ENCODE data around the gene SERINC2.

DNA sequence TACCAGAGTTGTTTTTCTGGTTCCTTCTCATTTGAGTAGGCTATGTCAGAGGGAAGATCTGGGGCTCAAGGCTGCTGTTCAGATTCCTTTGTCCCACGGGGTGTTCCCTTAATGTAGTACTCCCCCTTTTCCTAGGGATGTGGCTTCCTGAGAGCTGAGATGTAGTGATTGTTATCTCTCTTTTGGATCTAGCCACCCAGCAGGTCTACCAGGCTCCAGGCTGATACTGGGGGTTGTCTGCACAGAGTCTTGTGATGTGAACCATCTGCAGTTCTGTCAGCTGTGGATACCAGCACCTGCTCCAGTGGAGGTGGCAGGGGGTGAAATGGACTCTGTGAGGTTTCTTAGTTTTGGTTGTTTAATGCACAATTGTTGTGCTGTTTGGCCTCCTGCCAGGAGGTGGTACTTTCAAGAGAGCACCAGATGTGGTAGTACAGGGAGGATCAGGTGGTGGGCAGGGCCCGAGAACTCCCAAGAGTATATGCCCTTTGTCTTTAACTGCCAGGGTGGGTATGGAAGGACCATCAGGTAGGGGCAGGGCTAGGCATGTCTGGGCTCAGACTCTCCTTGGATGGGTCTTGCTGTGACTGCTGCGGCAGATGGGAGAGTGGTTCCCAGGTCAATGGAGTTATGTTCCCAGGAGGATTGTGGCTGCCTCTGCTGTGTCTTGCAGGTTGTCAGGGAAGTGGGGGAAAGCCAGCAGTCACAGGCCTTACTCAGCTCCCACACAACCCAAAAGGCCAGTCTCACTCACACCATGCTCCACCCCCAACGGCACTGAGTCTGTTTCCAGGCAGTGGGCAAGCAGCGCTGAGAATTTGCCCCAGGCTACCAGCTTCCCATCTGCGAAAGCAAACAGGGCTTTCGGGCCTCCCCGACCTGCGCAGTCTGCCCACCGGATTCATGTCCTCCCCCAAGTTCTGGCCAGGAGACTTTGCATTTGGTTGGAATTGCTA lies 64.2 kb downstream of the SERINC2 start:
- TF ChIP-seq, protein P1, sequence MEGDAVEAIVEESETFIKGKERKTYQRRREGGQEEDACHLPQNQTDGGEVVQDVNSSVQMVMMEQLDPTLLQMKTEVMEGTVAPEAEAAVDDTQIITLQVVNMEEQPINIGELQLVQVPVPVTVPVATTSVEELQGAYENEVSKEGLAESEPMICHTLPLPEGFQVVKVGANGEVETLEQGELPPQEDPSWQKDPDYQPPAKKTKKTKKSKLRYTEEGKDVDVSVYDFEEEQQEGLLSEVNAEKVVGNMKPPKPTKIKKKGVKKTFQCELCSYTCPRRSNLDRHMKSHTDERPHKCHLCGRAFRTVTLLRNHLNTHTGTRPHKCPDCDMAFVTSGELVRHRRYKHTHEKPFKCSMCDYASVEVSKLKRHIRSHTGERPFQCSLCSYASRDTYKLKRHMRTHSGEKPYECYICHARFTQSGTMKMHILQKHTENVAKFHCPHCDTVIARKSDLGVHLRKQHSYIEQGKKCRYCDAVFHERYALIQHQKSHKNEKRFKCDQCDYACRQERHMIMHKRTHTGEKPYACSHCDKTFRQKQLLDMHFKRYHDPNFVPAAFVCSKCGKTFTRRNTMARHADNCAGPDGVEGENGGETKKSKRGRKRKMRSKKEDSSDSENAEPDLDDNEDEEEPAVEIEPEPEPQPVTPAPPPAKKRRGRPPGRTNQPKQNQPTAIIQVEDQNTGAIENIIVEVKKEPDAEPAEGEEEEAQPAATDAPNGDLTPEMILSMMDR (IDR thresholded peaks at IDR 0.05), result no peak
- TF ChIP-seq POLR2AphosphoS5 (IDR thresholded peaks at IDR 0.05), result no peak

All from transverse colon (tissue), 4 donors.